GM12874 (cell line): Measurements from ENCODE around the gene MYO1F.

Source experiments
- TF ChIP-seq, protein P1 (sequence below): IDR thresholded peaks from 2 replicates; pipeline ENCODE4 v1.5.1; 2011; ENCODE audit warnings: low read depth, mild to moderate bottlenecking, control low read depth, low read length, moderate library complexity; ENCODE audit not compliant: insufficient read depth

MYO1F gene

DNA sequence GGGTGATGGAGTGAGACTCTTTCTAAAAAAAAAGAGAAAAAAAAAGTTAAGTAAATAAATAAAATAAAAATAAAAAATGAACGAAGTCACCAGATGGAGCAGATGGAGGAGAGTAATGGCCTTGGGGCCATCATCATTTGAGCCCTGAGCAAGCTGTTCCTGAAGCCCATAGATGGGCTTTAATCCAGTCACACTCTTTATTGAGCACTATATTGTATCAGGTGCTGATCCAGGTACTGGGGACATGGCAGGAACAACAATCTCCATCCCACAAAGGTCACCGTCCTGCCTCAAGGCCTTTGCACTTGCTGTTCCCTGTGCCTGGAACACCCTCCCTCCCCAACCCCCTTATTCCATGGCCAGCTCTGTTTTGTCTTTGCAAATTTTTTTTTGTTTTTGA, 37.2 kb upstream of the MYO1F start:
- TF ChIP-seq, protein P1, sequence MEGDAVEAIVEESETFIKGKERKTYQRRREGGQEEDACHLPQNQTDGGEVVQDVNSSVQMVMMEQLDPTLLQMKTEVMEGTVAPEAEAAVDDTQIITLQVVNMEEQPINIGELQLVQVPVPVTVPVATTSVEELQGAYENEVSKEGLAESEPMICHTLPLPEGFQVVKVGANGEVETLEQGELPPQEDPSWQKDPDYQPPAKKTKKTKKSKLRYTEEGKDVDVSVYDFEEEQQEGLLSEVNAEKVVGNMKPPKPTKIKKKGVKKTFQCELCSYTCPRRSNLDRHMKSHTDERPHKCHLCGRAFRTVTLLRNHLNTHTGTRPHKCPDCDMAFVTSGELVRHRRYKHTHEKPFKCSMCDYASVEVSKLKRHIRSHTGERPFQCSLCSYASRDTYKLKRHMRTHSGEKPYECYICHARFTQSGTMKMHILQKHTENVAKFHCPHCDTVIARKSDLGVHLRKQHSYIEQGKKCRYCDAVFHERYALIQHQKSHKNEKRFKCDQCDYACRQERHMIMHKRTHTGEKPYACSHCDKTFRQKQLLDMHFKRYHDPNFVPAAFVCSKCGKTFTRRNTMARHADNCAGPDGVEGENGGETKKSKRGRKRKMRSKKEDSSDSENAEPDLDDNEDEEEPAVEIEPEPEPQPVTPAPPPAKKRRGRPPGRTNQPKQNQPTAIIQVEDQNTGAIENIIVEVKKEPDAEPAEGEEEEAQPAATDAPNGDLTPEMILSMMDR = no peak

DNA sequence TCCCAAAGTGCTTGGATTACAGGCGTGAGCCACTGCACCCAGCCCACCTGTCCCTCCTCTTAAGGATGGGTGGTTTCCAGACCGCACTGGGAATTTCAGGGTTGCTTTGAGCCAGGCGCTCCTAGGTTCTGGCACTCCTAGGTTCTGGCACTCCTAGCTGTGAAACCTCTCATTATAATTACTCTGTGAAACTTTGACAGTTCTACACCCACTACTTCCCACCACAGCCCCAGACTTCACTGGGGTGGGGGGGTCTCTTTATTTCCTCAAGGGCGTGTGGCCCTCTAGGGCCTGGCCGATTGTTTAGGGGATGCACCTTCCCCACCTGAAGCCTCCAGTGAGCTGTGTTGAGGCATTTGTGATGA, 35.5 kb upstream of the MYO1F start:
- TF ChIP-seq, protein P1 = no peak

DNA sequence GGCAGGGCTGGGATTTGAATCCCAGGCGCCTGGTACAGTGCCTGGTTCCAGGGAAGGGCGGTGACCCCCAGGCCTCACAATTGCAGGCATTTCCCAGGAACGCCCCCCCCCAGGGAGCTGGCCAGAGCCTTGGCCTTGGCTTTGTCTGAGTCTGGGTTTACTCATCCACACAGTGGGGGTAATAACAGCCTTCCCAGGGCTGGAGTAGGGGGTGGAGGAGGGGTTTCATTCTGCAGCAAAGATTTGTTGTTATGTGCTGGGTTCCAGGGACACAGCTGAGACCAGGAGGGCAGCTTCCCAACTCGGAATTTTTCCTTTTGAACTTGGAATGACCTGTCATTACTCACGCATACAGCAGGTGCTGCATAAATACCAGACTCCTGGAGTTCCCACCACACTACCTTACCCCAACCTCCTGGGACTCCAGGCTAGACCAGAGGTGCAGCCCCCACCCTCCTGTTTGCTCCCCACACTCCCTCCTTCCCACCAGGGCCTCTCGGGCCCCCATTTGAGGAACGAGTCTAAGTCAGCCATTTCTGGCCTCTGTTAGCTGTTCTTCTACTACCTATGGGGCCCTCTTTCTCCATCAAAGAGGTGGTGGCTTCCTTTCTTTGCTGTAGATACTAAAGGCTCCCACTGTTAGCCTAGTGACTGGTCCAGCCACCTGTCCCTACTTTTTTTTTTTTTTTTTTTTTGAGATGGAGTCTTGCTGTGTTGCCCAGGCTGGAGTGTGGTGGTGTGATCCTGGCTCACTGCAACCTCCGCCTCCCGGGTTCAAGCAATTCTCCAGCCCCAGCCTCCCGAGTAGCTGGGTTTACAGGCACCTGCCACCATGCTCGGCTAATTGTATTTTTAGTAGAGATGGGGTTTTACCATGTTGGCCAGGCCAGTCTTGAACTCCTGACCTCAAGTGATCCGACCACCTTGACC, 34.9 kb upstream of the MYO1F start:
- TF ChIP-seq, protein P1 = no peak

DNA sequence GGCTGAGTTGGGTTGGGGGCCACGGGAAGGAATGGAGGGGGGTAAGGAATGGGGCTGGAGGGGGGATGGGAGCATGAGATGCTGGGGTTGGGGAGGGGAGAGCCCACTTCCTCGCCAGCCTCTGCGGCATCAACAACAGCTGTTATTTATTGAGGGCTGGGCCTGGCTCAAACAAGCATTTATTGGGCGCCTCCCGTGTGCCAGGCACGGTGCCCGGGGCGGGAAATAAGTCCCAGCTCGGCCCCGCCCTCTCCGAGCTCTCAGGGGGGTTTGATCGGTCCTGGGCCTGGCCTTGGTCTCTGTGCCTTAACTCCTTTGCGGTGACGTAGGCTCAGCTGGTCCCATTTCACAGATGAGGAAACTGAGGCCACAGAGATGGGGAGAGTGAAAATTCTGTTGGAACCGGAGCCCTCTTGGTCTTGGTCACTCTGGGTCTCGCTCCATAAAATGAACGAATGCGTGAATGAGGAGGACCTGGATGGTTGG, 34.2 kb upstream of the MYO1F start:
- TF ChIP-seq, protein P1 = no peak

DNA sequence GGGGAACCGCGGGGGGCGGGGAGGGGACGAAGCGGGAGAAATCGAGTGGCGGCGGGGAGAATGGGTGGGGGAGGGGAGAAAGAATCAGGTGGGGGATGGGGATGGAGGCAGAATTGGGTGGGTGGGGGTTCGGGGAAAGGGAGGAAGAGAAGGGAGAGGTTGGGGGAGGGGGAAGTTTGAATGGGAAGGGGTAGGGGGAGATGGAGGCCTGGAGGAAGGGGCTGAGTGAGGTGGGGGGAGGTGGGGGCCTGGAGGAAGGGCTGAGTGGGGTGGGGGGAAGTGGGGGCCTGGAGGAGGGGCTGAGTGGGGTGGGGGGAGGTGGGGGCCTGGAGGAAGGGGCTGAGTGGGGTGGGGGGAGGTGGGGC, 33.7 kb upstream of the MYO1F start:
- TF ChIP-seq, protein P1 = no peak

DNA sequence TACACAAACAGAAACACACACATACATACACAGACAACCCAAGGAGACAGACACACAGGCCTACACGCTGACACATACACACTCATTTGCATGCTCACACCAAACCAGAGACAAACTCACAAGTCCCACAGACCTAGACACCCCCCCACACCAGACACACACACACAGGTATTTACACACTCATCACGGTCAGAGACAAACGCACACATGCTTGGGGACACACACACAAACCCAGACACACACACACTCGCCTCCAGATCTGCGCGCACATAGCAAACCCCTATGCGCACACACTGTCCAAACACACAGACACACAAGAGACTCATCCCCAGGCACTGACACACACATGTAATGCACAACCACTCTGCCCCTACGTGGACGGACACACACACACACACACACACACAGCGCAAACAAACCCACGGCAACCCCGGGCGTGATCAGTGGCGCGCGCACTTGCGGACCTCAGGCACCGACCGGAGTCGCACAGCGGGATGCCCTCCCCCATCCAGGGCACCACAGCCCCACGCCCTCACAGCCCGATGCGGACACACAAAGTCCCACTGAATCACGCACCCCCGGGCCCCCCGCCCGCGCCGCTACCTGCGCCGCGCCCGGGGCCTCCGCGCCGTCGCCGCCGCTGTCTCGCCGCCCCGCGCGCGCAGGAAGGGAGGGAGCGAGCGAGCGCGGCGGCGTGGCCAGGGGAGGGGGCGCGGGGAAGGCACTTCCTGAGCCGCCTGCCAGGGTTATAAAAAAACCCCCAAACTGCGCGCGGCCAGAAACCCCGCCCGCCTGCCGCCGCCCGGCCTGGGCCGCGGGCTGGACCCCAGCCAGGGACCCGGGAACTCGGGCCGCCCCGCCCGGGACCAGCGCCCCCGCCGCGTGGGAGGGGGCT, 33.0 kb upstream of the MYO1F start, which contains the start of gene ADAMTS10:
TSS of gene ADAMTS10 (minus strand) at position 675 of the 895 bp plus-strand sequence. CDS start 5,005 bp downstream, outside the sequence.
- TF ChIP-seq, protein P1 = no peak
